PFSK-1 (cell line): ENCODE results near the gene ZNF227.
A peak's percentile ranks its signal among the peaks of the same experiment; 100 is the strongest.

Experiments
- POLR2AphosphoS5 ChIP-seq: IDR thresholded peaks from 2 replicates; pipeline ENCODE4 v1.6.1; 2012; ENCODE audit warnings: low read depth, mild to moderate bottlenecking, control low read depth, low read length, moderate library complexity
- SIN3A ChIP-seq: IDR thresholded peaks from 2 replicates; pipeline ENCODE4 v1.6.1; 2012; ENCODE audit warnings: mild to moderate bottlenecking, low read length, moderate library complexity, borderline replicate concordance; ENCODE audit not compliant: insufficient read depth
- TAF1 ChIP-seq: IDR thresholded peaks from 2 replicates; pipeline ENCODE4 v1.6.1; 2012; ENCODE audit warnings: low read length, control low read depth, borderline replicate concordance; ENCODE audit not compliant: insufficient read depth
- TF ChIP-seq, protein P1 (sequence below), 2 experiments: IDR thresholded peaks; 2 replicates each; pipeline versions ENCODE4 v1.6.1 to v1.8.0; 2011 to 2012; ENCODE audit warnings: low read depth in 2 of 2, low read length in 2 of 2, control low read depth in 1 of 2, inconsistent platforms in 1 of 2, mild to moderate bottlenecking in 1 of 2, moderate library complexity in 1 of 2; ENCODE audit not compliant: insufficient read depth in 1 of 2

DNA sequence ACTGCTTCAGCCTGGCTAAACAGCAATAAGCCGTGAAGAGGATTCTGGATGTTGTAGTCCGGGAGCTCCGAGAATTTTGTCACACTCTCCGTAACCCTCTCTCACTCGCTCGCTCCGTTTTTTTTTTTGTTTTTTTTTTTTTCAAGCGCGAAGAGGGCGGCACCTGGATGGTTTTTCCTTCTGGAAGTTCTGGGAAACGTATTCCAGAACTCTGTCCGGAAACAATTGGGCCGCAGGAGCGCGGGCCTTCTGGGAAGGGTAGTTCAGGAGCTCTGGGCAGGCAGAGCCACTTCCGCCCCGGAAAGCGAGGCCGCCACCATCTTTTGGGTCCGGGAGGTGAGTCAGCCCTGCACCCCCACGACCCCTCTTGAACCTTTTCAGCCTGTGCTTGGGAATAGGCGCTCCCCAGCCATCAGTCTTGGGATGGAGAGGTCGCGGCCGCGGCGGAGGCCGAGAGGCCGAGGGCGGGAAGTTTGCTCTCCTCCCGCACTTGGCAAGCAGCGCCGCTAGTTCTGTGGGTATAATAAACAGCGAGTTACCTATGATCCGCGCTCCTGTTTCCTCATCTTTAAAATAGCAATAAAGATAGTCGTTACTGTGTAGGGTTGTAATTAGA, at the start of gene ZNF227:
- TF ChIP-seq TAF1 (peak; percentile 59; the same call in 1 of the 2 replicates), POLR2AphosphoS5 (peak; percentile 74), SIN3A (no peak)
- TF ChIP-seq, protein P1, sequence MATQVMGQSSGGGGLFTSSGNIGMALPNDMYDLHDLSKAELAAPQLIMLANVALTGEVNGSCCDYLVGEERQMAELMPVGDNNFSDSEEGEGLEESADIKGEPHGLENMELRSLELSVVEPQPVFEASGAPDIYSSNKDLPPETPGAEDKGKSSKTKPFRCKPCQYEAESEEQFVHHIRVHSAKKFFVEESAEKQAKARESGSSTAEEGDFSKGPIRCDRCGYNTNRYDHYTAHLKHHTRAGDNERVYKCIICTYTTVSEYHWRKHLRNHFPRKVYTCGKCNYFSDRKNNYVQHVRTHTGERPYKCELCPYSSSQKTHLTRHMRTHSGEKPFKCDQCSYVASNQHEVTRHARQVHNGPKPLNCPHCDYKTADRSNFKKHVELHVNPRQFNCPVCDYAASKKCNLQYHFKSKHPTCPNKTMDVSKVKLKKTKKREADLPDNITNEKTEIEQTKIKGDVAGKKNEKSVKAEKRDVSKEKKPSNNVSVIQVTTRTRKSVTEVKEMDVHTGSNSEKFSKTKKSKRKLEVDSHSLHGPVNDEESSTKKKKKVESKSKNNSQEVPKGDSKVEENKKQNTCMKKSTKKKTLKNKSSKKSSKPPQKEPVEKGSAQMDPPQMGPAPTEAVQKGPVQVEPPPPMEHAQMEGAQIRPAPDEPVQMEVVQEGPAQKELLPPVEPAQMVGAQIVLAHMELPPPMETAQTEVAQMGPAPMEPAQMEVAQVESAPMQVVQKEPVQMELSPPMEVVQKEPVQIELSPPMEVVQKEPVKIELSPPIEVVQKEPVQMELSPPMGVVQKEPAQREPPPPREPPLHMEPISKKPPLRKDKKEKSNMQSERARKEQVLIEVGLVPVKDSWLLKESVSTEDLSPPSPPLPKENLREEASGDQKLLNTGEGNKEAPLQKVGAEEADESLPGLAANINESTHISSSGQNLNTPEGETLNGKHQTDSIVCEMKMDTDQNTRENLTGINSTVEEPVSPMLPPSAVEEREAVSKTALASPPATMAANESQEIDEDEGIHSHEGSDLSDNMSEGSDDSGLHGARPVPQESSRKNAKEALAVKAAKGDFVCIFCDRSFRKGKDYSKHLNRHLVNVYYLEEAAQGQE (IDR thresholded peaks at IDR 0.05; ENCODE audit: insufficient read depth in 1 of 2, low read depth in 2 of 2, low read length in 2 of 2): 0 out of 4 replicates have a peak, but pooled peaks of 1 of the 2 experiments have one; percentile 20
